Stimulated activated CD4-positive, alpha-beta T cell treated with anti-CD3 and anti-CD28 coated beads, TNF-alpha, amount 100 ng/mL, for 4 hours (primary cell): ENCODE data around the gene SPACA9.

ENCODE experiments used
- DNase-seq, 3 experiments: peaks; one replicate each; pipeline ENCODE4 v3.0.0-alpha.2; 2020; ENCODE audit warnings: low read depth in 3 of 3

SPACA9 gene

GRCh38 chr9:132878695-132879456 lies at the start of gene SPACA9:
Gene SPACA9, plus strand, starts transcription at chr9:132878898. Its CDS starts 5,050 bp downstream, at chr9:132883948.
- peak; percentile 2 to 12 (median 9) for DNase-seq

- no peak for DNase-seq
Observed at GRCh38 chr9:132832171-132832881, 46.4 kb upstream of the SPACA9 start.

- no peak for DNase-seq
Observed at GRCh38 chr9:132833550-132834121, 45.1 kb upstream of the SPACA9 start.

GRCh38 chr9:132834343-132834742 lies 44.4 kb upstream of the SPACA9 start:
- no peak for DNase-seq

- no peak for DNase-seq
Observed at GRCh38 chr9:132837501-132838286, 41.0 kb upstream of the SPACA9 start.

- DNase-seq = no peak
Observed at GRCh38 chr9:132838291-132838690, 40.4 kb upstream of the SPACA9 start.

GRCh38 chr9:132840980-132841379 lies 37.7 kb upstream of the SPACA9 start:
- no peak for DNase-seq

- no peak for DNase-seq
Observed at GRCh38 chr9:132842124-132843044, 36.3 kb upstream of the SPACA9 start.

- no peak for DNase-seq
Observed at GRCh38 chr9:132846109-132846917, 32.4 kb upstream of the SPACA9 start.

GRCh38 chr9:132846918-132847515 lies 31.7 kb upstream of the SPACA9 start:
- no peak for DNase-seq

GRCh38 chr9:132849185-132849706 lies 29.5 kb upstream of the SPACA9 start:
- no peak for DNase-seq

GRCh38 chr9:132853482-132853881 lies 25.2 kb upstream of the SPACA9 start:
- no peak for DNase-seq

- DNase-seq = no peak
Observed at GRCh38 chr9:132854832-132855231, 23.9 kb upstream of the SPACA9 start.

GRCh38 chr9:132855904-132856303 lies 22.8 kb upstream of the SPACA9 start:
- DNase-seq = no peak

- DNase-seq = no peak
Observed at GRCh38 chr9:132857031-132857430, 21.7 kb upstream of the SPACA9 start.

- no peak for DNase-seq
Observed at GRCh38 chr9:132857616-132858342, 20.9 kb upstream of the SPACA9 start.

GRCh38 chr9:132858751-132859150 lies 19.9 kb upstream of the SPACA9 start:
- DNase-seq = no peak

GRCh38 chr9:132861666-132862065 lies 17.0 kb upstream of the SPACA9 start:
- DNase-seq = no peak

GRCh38 chr9:132862533-132862932 lies 16.2 kb upstream of the SPACA9 start:
- DNase-seq = no peak
